Uterus (tissue), 4 donors: ENCODE data around the gene HILPDA. TPM values are rescaled to one million over a fixed set of nuclear protein-coding genes. Genes with fewer than 3 reads are reported as not detected.

ENCODE experiments used
- DNase-seq, 2 donors: peaks; one replicate each; pipeline ENCODE4 v3.0.0-alpha.2; 2019 to 2020
- H3K27ac ChIP-seq, 2 donors: fragments of 200-600 bp; sonication (generic); 1 replicate in 1 of 2; 2 replicates in 1 of 2; pipeline ENCODE4 v1.5.1; 2016 to 2018
- H3K27me3 ChIP-seq, 2 donors: fragments of 200-600 bp; sonication (generic); one replicate each; pipeline ENCODE4 v1.5.1; 2018 to 2019; ENCODE audit warnings: control low read depth in 1 of 2
- H3K36me3 ChIP-seq, 2 donors: fragments of 200-600 bp; sonication (generic); one replicate each; pipeline ENCODE4 v1.5.1; 2019; ENCODE audit warnings: control low read depth in 1 of 2
- H3K4me1 ChIP-seq, 2 donors: fragments of 200-600 bp; sonication (generic); one replicate each; pipeline ENCODE4 v1.5.1; 2018 to 2019; ENCODE audit warnings: control low read depth in 1 of 2
- H3K4me3 ChIP-seq, 2 donors: fragments of 200-600 bp; sonication (generic); 1 replicate in 1 of 2; 2 replicates in 1 of 2; pipeline ENCODE4 v1.5.1; 2018 to 2019; ENCODE audit warnings: mild to moderate bottlenecking in 1 of 2
- H3K9me3 ChIP-seq, 2 donors: fragments of 200-600 bp; sonication (generic); one replicate each; pipeline ENCODE4 v1.5.1; 2019; ENCODE audit warnings: control low read depth in 1 of 2
- POLR2A ChIP-seq, 2 donors: fragments of 450-650 bp; IDR thresholded peaks; one replicate each; pipeline ENCODE4 v1.6.1; 2016; ENCODE audit warnings: antibody characterized with exemption in 2 of 2, mild to moderate bottlenecking in 1 of 2, moderate library complexity in 1 of 2
- intact Hi-C: fragments of 100-400 bp; cut with DNase I; formaldehyde crosslinking; loops from one replicate; pipeline ENCODE4 v1.15.1; 2023; ENCODE audit warnings: low total_unique reads
- total RNA-seq, 4 donors: library from RNA; depleted of rRNA in 3 of 4; stranded (reverse); fragments of >200 nt in 3 of 4; gene quantifications; one replicate each; pipeline versions ENCODE4 v1.1.0 to v1.2.4, GENCODE V29; 2014 to 2023
- TF ChIP-seq, protein P1 (sequence below), 4 experiments: fragments of 200-600 bp in 2 of 4; fragments of 450-650 bp in 2 of 4; sonication (generic) in 2 of 4; IDR thresholded peaks; one replicate each; pipeline ENCODE4 v1.5.1; 2016 to 2019; ENCODE audit warnings: antibody characterized with exemption in 4 of 4, mild to moderate bottlenecking in 2 of 4, moderate library complexity in 1 of 4
- donor health status: DM: yes; HTN: yes; CAD: no.

HILPDA gene
- total RNA-seq, result 10 to 100 TPM; 14.4 to 55.6 (median 31.3) TPM

GRCh38 chr7:128455543-128456254, at the start of gene HILPDA:
Gene HILPDA, plus strand, starts transcription at chr7:128455878. Its CDS starts 1,391 bp downstream, at chr7:128457269.
- peak; percentile 93 to 94 for DNase-seq
- H3K36me3 ChIP-seq, result no peaks in the 10 kb centered on the region
- H3K4me3 ChIP-seq, result peak within 1 kb of the TSS; percentile 63 to 66
- H3K27me3 ChIP-seq, result no peaks in the 10 kb centered on the region
- TF ChIP-seq POLR2A (IDR thresholded peaks at IDR 0.05), result peak; percentile 68 to 78
- TF ChIP-seq, protein P1, sequence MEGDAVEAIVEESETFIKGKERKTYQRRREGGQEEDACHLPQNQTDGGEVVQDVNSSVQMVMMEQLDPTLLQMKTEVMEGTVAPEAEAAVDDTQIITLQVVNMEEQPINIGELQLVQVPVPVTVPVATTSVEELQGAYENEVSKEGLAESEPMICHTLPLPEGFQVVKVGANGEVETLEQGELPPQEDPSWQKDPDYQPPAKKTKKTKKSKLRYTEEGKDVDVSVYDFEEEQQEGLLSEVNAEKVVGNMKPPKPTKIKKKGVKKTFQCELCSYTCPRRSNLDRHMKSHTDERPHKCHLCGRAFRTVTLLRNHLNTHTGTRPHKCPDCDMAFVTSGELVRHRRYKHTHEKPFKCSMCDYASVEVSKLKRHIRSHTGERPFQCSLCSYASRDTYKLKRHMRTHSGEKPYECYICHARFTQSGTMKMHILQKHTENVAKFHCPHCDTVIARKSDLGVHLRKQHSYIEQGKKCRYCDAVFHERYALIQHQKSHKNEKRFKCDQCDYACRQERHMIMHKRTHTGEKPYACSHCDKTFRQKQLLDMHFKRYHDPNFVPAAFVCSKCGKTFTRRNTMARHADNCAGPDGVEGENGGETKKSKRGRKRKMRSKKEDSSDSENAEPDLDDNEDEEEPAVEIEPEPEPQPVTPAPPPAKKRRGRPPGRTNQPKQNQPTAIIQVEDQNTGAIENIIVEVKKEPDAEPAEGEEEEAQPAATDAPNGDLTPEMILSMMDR (IDR thresholded peaks at IDR 0.05), result peak in 1 of 4 experiments; percentile 5
- intact Hi-C loops, result no loop called here
- peaks cover 0 to 6% of the 10 kb centered on the region in 2 donors for H3K4me1 ChIP-seq
- H3K9me3 ChIP-seq, result no peaks in the 10 kb centered on the region
- peak within 1 kb of the TSS; percentile 84 to 90 for H3K27ac ChIP-seq

GRCh38 chr7:128406314-128407232, 49.1 kb upstream of the HILPDA start:
- no peaks in the 10 kb centered on the region for H3K9me3 ChIP-seq
- peak overlapping the region; percentile 37 to 98 for H3K27ac ChIP-seq
- intact Hi-C loops, result no loop called here
- H3K4me1 ChIP-seq, result peaks cover 0 to 6% of the 10 kb centered on the region in 2 donors
- H3K4me3 ChIP-seq, result peak overlapping the region in 1 of 2 donors; percentile 64
- no peak for TF ChIP-seq POLR2A (IDR thresholded peaks at IDR 0.05)
- TF ChIP-seq, protein P1 (IDR thresholded peaks at IDR 0.05), result no peak
- H3K36me3 ChIP-seq, result no peaks in the 10 kb centered on the region
- no peaks in the 10 kb centered on the region for H3K27me3 ChIP-seq
- DNase-seq, result peak in 1 of 2 donors; percentile 28

DNA sequence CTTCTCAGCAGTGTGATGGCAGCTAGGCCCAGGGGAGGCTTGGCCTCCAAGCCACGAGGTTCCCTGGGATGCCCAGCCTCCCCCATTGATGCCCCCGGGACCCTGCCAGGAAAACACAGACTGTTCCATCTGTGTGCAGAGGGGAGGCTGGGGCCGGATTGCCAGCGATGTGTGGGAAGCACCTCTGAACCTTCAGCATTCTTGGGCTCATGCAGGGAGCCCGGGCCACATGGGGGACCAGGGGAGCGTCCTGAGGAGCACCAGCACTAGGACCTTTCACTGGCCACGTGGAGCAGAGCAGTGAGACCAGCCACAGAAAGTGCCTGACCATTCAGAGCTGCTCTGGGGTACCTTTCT, 48.5 kb upstream of the HILPDA start:
- H3K27me3 ChIP-seq, result no peaks in the 10 kb centered on the region
- H3K9me3 ChIP-seq, result no peaks in the 10 kb centered on the region
- peak overlapping the region in 1 of 2 donors; percentile 98 for H3K27ac ChIP-seq
- no peak for TF ChIP-seq POLR2A (IDR thresholded peaks at IDR 0.05)
- TF ChIP-seq, protein P1 (IDR thresholded peaks at IDR 0.05), result no peak
- DNase-seq, result no peak
- intact Hi-C loops, result no loop called here
- H3K4me1 ChIP-seq, result peaks cover 0 to 6% of the 10 kb centered on the region in 2 donors
- no peaks in the 10 kb centered on the region for H3K36me3 ChIP-seq
- H3K4me3 ChIP-seq, result no peak overlapping the region

- no peaks in the 10 kb centered on the region for H3K36me3 ChIP-seq
- no peaks in the 10 kb centered on the region for H3K27me3 ChIP-seq
- no peak overlapping the region for H3K4me3 ChIP-seq
- peaks cover 0 to 6% of the 10 kb centered on the region in 2 donors for H3K4me1 ChIP-seq
- peak overlapping the region; percentile 87 to 98 for H3K27ac ChIP-seq
- no peaks in the 10 kb centered on the region for H3K9me3 ChIP-seq
- TF ChIP-seq POLR2A (IDR thresholded peaks at IDR 0.05), result no peak
- TF ChIP-seq, protein P1 (IDR thresholded peaks at IDR 0.05), result no peak
- DNase-seq, result no peak
- intact Hi-C loops, result no loop called here
Observed at GRCh38 chr7:128407751-128408708, 47.6 kb upstream of the HILPDA start.
